ENCODE measurements around the gene C10orf90. TPM values are rescaled to one million over a fixed set of nuclear protein-coding genes. Genes with fewer than 3 reads are reported as not detected.

The C10orf90 gene
- total RNA-seq, 4 donors from 2014 or later: 2.7 to 5.8 (median 4.0) TPM

DNA sequence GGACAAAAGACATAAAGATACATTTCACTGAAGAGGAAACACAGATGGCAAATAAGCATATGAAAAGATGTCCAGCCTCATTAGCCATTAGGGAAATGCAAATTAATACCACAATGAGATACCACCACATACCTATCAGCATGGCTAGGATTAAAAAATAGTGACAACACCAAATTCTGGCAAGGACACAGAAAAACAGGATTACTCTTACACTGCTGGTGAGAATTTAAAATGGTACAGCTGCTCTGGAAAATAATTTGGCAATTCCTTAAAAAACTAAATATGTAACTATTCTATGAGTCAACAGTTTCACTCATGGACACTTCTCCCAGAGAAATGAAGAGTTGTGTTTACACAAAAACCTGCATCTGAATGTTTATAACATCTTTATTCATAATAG is 121.1 kb downstream of the C10orf90 start:
- intact Hi-C loops (cut with DNase I; ENCODE audit: low total_unique reads): no loop called here
- TF ChIP-seq, protein P1, sequence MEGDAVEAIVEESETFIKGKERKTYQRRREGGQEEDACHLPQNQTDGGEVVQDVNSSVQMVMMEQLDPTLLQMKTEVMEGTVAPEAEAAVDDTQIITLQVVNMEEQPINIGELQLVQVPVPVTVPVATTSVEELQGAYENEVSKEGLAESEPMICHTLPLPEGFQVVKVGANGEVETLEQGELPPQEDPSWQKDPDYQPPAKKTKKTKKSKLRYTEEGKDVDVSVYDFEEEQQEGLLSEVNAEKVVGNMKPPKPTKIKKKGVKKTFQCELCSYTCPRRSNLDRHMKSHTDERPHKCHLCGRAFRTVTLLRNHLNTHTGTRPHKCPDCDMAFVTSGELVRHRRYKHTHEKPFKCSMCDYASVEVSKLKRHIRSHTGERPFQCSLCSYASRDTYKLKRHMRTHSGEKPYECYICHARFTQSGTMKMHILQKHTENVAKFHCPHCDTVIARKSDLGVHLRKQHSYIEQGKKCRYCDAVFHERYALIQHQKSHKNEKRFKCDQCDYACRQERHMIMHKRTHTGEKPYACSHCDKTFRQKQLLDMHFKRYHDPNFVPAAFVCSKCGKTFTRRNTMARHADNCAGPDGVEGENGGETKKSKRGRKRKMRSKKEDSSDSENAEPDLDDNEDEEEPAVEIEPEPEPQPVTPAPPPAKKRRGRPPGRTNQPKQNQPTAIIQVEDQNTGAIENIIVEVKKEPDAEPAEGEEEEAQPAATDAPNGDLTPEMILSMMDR (IDR thresholded peaks at IDR 0.05): no peak
- no peak for TF ChIP-seq POLR2A (IDR thresholded peaks at IDR 0.05)
- no peak for DNase-seq (ENCODE audit: low spot score in 2 of 2)
- H3K4me3 ChIP-seq (ENCODE audit: low read depth, poor library complexity, severe bottlenecking): no peak overlapping the region

DNA sequence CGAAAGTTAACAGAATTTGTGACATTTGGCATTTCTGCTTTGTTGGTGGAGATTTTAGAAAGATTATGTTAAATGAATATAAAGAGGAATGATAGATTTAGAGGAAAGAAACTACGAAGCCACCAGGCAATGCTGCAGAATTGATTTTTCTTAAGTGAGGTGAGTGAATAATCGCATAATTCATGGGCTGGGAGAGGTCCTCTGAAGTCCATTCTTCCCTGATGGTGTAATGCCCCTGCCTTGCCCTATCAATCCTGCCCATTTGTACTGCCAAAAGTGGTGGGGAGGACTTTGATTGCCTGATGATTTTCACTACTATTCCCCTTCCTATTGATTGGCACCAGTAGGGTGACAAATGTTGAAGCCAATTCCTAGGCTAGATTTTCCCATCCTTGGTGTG is 125.9 kb downstream of the C10orf90 start:
- no peak overlapping the region for H3K4me3 ChIP-seq (ENCODE audit: low read depth, poor library complexity, severe bottlenecking)
- TF ChIP-seq POLR2A (IDR thresholded peaks at IDR 0.05): no peak
- TF ChIP-seq, protein P1 (IDR thresholded peaks at IDR 0.05): no peak
- WGBS, 2 donors: 79 to 80% methylated on average over 3 of the region's 3 CpGs
- intact Hi-C loops (cut with DNase I; ENCODE audit: low total_unique reads): no loop called here
- DNase-seq (ENCODE audit: low spot score in 2 of 2): no peak

DNA sequence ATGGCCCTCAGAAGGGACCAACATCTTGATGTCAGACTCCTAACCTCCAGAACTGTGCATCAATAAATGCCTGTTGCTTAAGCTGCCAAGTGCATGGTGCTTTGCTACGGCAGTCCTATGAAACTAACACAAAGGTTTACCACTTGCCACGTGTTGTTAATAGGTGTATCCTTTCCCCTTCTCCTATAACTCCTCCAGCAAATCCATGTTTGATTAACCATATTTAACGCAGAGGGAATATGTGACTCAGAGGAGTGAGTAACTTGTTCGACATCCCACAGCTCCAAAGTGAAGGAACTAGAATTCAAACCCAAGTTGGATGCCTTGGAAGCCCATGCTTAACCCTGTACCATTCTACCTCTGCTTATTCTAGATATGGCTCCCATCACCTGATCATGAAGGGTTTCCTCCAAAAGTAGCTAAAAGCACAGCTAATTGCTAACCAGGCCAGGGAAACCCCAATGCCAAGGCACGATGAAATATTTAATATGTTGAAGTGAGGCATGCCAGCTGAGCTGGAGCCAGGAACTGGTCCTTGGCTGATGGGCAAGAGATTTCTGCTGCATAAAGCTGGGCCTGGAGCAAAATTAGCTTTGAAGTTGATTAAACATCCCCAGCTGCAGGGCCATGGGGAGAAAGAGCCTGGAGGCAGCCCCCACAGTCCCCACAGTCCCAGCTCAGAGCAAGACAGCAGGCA is 131.9 kb downstream of the C10orf90 start:
- no peak for TF ChIP-seq POLR2A (IDR thresholded peaks at IDR 0.05)
- no peak for DNase-seq (ENCODE audit: low spot score in 2 of 2)
- WGBS, 2 donors: 63 to 74% methylated on average over 5 of the region's 5 CpGs
- intact Hi-C loops (cut with DNase I; ENCODE audit: low total_unique reads): no loop called here
- H3K4me3 ChIP-seq (ENCODE audit: low read depth, poor library complexity, severe bottlenecking): no peak overlapping the region

DNA sequence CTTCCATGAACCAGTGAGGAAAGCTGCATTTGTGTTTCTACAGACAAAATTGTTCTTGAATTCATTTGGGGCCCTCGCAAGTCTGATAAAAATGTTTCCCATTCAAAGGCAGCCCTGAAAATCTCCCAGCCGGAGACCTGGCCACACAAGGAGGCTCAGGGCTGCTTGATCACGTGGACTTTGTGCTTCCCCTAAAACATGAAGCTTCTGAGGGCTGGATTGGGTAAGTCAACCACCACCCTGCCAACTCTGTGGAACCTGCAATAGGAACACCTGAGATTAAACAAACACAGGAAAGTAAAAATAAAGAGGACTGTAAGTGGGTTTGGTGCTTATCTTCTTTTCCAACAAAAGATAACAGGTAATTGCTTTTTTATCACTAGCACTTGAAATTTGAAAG is 133.8 kb downstream of the C10orf90 start:
- WGBS, 2 donors: 84 to 90% methylated on average over 3 of the region's 3 CpGs
- no peak overlapping the region for H3K4me3 ChIP-seq (ENCODE audit: low read depth, poor library complexity, severe bottlenecking)
- no peak for DNase-seq (ENCODE audit: low spot score in 2 of 2)
- TF ChIP-seq, protein P1 (IDR thresholded peaks at IDR 0.05): no peak
- no peak for TF ChIP-seq POLR2A (IDR thresholded peaks at IDR 0.05)
- intact Hi-C loops (cut with DNase I; ENCODE audit: low total_unique reads): no loop called here

DNA sequence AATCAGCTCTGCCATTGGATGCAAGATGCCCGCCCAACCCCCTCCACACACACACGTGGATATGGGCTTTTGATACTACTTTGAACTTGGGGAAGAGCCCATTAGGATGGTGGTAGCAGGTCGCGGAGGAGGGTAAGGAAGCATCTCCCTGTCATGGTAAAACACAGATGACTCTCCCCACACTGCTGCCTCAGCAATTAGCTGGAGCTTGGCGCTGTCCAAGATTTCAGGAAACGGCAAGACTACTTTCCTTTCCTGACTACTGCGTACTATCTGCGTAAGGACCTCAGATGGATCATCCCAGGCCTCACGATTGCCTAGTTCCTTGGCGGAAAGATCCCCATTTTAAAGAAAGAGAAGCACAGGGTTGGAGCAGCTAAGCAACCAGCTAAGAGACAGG is 134.3 kb downstream of the C10orf90 start:
- intact Hi-C loops (cut with DNase I; ENCODE audit: low total_unique reads): no loop called here
- no peak overlapping the region for H3K4me3 ChIP-seq (ENCODE audit: low read depth, poor library complexity, severe bottlenecking)
- 66 to 76% methylated on average over 10 of the region's 10 CpGs for WGBS, 2 donors
- TF ChIP-seq POLR2A (IDR thresholded peaks at IDR 0.05): no peak
- TF ChIP-seq, protein P1 (IDR thresholded peaks at IDR 0.05): no peak
- no peak for DNase-seq (ENCODE audit: low spot score in 2 of 2)

DNA sequence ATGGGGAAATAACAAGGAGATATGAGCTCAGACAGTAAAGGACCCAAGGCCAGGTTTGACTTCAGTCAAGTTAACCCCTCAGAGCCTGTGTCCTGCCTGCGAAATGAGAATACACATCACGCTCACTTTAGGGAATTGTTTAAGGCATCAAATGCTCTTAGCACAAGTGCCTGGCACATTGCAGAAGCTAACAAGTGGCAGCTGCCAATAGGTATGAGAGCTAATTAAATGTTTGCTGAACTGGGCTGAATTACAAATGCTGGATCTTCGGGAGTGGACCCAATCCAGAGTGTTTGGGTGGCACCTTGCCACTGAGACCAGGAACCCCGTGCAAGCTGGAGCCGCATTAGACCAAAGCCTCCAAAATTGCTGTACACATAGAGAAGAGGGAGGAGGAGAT is 136.8 kb downstream of the C10orf90 start:
- TF ChIP-seq POLR2A (IDR thresholded peaks at IDR 0.05): no peak
- TF ChIP-seq, protein P1 (IDR thresholded peaks at IDR 0.05): no peak
- intact Hi-C loops (cut with DNase I; ENCODE audit: low total_unique reads): no loop called here
- DNase-seq (ENCODE audit: low spot score in 2 of 2): no peak
- WGBS, 2 donors: 80 to 83% methylated on average over 5 of the region's 5 CpGs
- no peak overlapping the region for H3K4me3 ChIP-seq (ENCODE audit: low read depth, poor library complexity, severe bottlenecking)
